Esophagus muscularis mucosa (tissue), 4 donors: ENCODE results near the gene CLEC16A. TPM values are rescaled to one million over a fixed set of nuclear protein-coding genes. Genes with fewer than 3 reads are reported as not detected.

Experiments
- DNase-seq: peaks from one replicate; pipeline ENCODE4 v3.0.0-alpha.2; 2017; ENCODE audit errors: extremely low spot score
- H3K27ac ChIP-seq, 4 donors: fragments of 200-600 bp; sonication (generic); replicated peaks in 1 of 4; 1 replicate in 3 of 4; 2 replicates in 1 of 4; pipeline ENCODE4 v1.5.1; 2016 to 2019; ENCODE audit warnings: mild to moderate bottlenecking in 1 of 4
- H3K27me3 ChIP-seq, 4 donors: fragments of 200-600 bp; sonication (generic); one replicate each; pipeline versions ENCODE4 v1.5.1 to v1.6.0; 2016 to 2019
- H3K36me3 ChIP-seq, 4 donors: fragments of 200-600 bp; sonication (generic); one replicate each; pipeline ENCODE4 v1.5.1; 2016 to 2019
- H3K4me1 ChIP-seq, 4 donors: fragments of 200-600 bp; sonication (generic); one replicate each; pipeline ENCODE4 v1.5.1; 2016 to 2019
- H3K4me3 ChIP-seq, 4 donors: fragments of 200-600 bp; sonication (generic); 1 replicate in 2 of 4; 2 replicates in 2 of 4; pipeline ENCODE4 v1.5.1; 2016 to 2019; ENCODE audit warnings: mild to moderate bottlenecking in 4 of 4, moderate library complexity in 1 of 4
- H3K9me3 ChIP-seq, 4 donors: fragments of 200-600 bp; sonication (generic); 1 replicate in 3 of 4; 2 replicates in 1 of 4; pipeline ENCODE4 v1.5.1; 2016 to 2019
- CTCF ChIP-seq, 3 experiments: fragments of 200-600 bp in 2 of 3; fragments of 450-650 bp in 1 of 3; sonication (generic) in 2 of 3; IDR thresholded peaks; one replicate each; pipeline ENCODE4 v1.5.1; 2017 to 2019; ENCODE audit warnings: antibody characterized with exemption in 3 of 3, mild to moderate bottlenecking in 2 of 3, moderate library complexity in 1 of 3
- EP300 ChIP-seq: sonication (generic); formaldehyde crosslinking; IDR thresholded peaks from one replicate; pipeline ENCODE4 v1.6.1; 2017; ENCODE audit warnings: antibody characterized with exemption
- POLR2A ChIP-seq: fragments of 450-650 bp; IDR thresholded peaks from one replicate; pipeline ENCODE4 v1.6.1; 2017; ENCODE audit warnings: antibody characterized with exemption, moderate library complexity, mild to moderate bottlenecking, low read depth
- POLR2AphosphoS5 ChIP-seq, 2 donors: sonication (generic); formaldehyde crosslinking; IDR thresholded peaks; one replicate each; pipeline ENCODE4 v1.6.1; 2017; ENCODE audit warnings: antibody characterized with exemption in 2 of 2
- WGBS: methylation state at CpG from one replicate; pipeline ENCODE4 v1.1.5; 2018; 5-methylcytosine and 5-hydroxymethylcytosine counted together
- intact Hi-C: fragments of 100-400 bp; cut with DNase I; formaldehyde crosslinking; loops from one replicate; pipeline ENCODE4 v1.15.1; 2023
- total RNA-seq, 4 donors: library from RNA; depleted of rRNA; stranded (reverse); fragments of >200 nt; gene quantifications; one replicate each; pipeline versions ENCODE4 v1.1.0 to v1.2.1, GENCODE V29; 2016

CLEC16A gene
- total RNA-seq, 4 donors from 2014 or later, result 22.3 to 34.7 (median 29.2) TPM

GRCh38 chr16:11171448-11171709, 227.0 kb downstream of the CLEC16A start:
- H3K27ac ChIP-seq, result no peak overlapping the region
- no peak for TF ChIP-seq EP300
- TF ChIP-seq CTCF (IDR thresholded peaks at IDR 0.05), result no peak
- TF ChIP-seq POLR2A, result no peak
- TF ChIP-seq POLR2AphosphoS5 (IDR thresholded peaks at IDR 0.05), result no peak
- H3K27me3 ChIP-seq, result no peaks in the 10 kb centered on the region
- peaks cover 0 to 7% (median 2%) of the 10 kb centered on the region in 4 donors for H3K4me1 ChIP-seq
- WGBS, result 87% methylated on average over 4 of the region's 4 CpGs
- no peak for DNase-seq
- no peak overlapping the region for H3K4me3 ChIP-seq
- peaks cover 0 to 66% (median 48%) of the 10 kb centered on the region in 4 donors for H3K36me3 ChIP-seq
- no peaks in the 10 kb centered on the region for H3K9me3 ChIP-seq
- intact Hi-C loops, result no loop called here

GRCh38 chr16:11171757-11172299, 227.5 kb downstream of the CLEC16A start:
- H3K36me3 ChIP-seq, result peaks cover 0 to 62% (median 44%) of the 10 kb centered on the region in 4 donors
- WGBS, result 98% methylated on average over 3 of the region's 3 CpGs

GRCh38 chr16:11173426-11173825, 229.1 kb downstream of the CLEC16A start:
- 97% methylated on average over 14 of the region's 15 CpGs for WGBS
- intact Hi-C loops, result no loop called here
- H3K36me3 ChIP-seq, result peaks cover 0 to 48% (median 36%) of the 10 kb centered on the region in 4 donors
- H3K4me1 ChIP-seq, result peaks cover 0 to 6% (median under 1%) of the 10 kb centered on the region in 4 donors
- H3K27me3 ChIP-seq, result no peaks in the 10 kb centered on the region
- no peak overlapping the region for H3K4me3 ChIP-seq
- TF ChIP-seq POLR2A, result no peak
- TF ChIP-seq POLR2AphosphoS5 (IDR thresholded peaks at IDR 0.05), result no peak
- no peak for TF ChIP-seq CTCF (IDR thresholded peaks at IDR 0.05)
- no peak for TF ChIP-seq EP300
- DNase-seq, result no peak
- H3K27ac ChIP-seq, result no peak overlapping the region
- no peaks in the 10 kb centered on the region for H3K9me3 ChIP-seq

More at GRCh38 chr16:11171757-11172299, 227.5 kb downstream of the CLEC16A start:
- no peak overlapping the region for H3K27ac ChIP-seq
- no peaks in the 10 kb centered on the region for H3K27me3 ChIP-seq
- no peak overlapping the region for H3K4me3 ChIP-seq
- peaks cover 0 to 7% (median 2%) of the 10 kb centered on the region in 4 donors for H3K4me1 ChIP-seq
- intact Hi-C loops, result no loop called here
- no peaks in the 10 kb centered on the region for H3K9me3 ChIP-seq
- TF ChIP-seq CTCF (IDR thresholded peaks at IDR 0.05) (no peak), EP300 (no peak)
- DNase-seq, result no peak

GRCh38 chr16:11174141-11174540, 229.8 kb downstream of the CLEC16A start:
- peaks cover 0 to under 1% (median 0%) of the 10 kb centered on the region in 4 donors for H3K4me1 ChIP-seq
- TF ChIP-seq POLR2A (no peak), CTCF (IDR thresholded peaks at IDR 0.05) (no peak), EP300 (no peak), POLR2AphosphoS5 (IDR thresholded peaks at IDR 0.05) (no peak)
- H3K27ac ChIP-seq, result no peak overlapping the region
- WGBS, result 97% methylated on average over 22 of the region's 26 CpGs
- intact Hi-C loops, result no loop called here
- H3K9me3 ChIP-seq, result no peaks in the 10 kb centered on the region
- peaks cover 0 to 50% (median 36%) of the 10 kb centered on the region in 4 donors for H3K36me3 ChIP-seq
- DNase-seq, result no peak
- H3K27me3 ChIP-seq, result no peaks in the 10 kb centered on the region
- no peak overlapping the region for H3K4me3 ChIP-seq

- peaks cover 0 to 11% (median 0%) of the 10 kb centered on the region in 4 donors for H3K4me1 ChIP-seq
- intact Hi-C loops, result no loop called here
- TF ChIP-seq POLR2AphosphoS5 (IDR thresholded peaks at IDR 0.05) (no peak), EP300 (no peak), CTCF (IDR thresholded peaks at IDR 0.05) (no peak), POLR2A (no peak)
- 86% methylated on average over 7 of the region's 7 CpGs for WGBS
- peaks cover 6 to 51% (median 42%) of the 10 kb centered on the region in 4 donors for H3K36me3 ChIP-seq
- no peaks in the 10 kb centered on the region for H3K9me3 ChIP-seq
- DNase-seq, result no peak
- no peak overlapping the region for H3K4me3 ChIP-seq
- no peaks in the 10 kb centered on the region for H3K27me3 ChIP-seq
- H3K27ac ChIP-seq, result no peak overlapping the region
These were observed 230.9 kb downstream of the CLEC16A start for GRCh38 chr16:11175106-11175786.
